T-helper 1 cell treated with Interleukin-12 subunit alpha and Interleukin-12 subunit beta and Interleukin-4 antibody, amounts not matched to agents 30 μg/mL and 1 μg/mL, for 36 hours (primary cell): ENCODE results near the gene CLIC5.

Source experiments
- H3K27ac Mint-ChIP-seq: one replicate; pipeline ENCODE4 v1.8.0; 2021; ENCODE audit warnings: mild to moderate bottlenecking, mixed read lengths
- H3K27me3 Mint-ChIP-seq: one replicate; pipeline ENCODE4 v1.8.0; 2021; ENCODE audit warnings: low read depth, mixed read lengths
- H3K36me3 Mint-ChIP-seq: one replicate; pipeline ENCODE4 v1.8.0; 2021; ENCODE audit warnings: low read depth, mixed read lengths
- H3K4me1 Mint-ChIP-seq: one replicate; pipeline ENCODE4 v1.8.0; 2021; ENCODE audit warnings: low read depth, mixed read lengths
- H3K4me3 Mint-ChIP-seq: one replicate; pipeline ENCODE4 v1.8.0; 2021; ENCODE audit warnings: mild to moderate bottlenecking, moderate library complexity, mixed read lengths
- H3K9me3 Mint-ChIP-seq: one replicate; pipeline ENCODE4 v1.8.0; 2021; ENCODE audit warnings: mixed read lengths

Gene CLIC5

DNA sequence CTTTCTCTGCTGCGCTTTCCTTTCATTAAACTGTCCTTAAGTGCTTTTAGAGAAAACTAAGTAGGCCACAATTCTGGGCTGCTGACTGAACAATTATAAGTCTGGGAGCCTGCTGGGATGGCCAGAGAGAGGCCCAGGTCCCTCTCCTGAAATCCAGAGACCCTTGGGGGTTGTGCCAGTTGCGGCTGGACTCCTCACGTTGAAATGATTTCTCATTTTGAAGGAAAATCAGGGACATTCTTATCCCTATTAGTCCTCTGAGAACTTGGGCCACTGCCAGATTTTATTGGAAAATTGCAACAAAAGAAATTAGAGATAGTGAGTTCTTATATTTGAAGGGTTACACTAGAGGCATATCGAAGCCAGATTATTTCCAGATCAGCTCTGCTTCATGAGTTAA, 145.1 kb downstream of the CLIC5 start:
- Mint-ChIP-seq H3K9me3 (peaks cover 4% of the 10 kb centered on the region), H3K27me3 (peaks cover 7% of the 10 kb centered on the region), H3K27ac (no peak overlapping the region), H3K4me3 (no peak overlapping the region), H3K4me1 (peaks cover 1% of the 10 kb centered on the region), H3K36me3 (no peaks in the 10 kb centered on the region)

- no peak overlapping the region for H3K4me3 Mint-ChIP-seq
- H3K4me1 Mint-ChIP-seq: peaks cover 1% of the 10 kb centered on the region
- H3K36me3 Mint-ChIP-seq: no peaks in the 10 kb centered on the region
- peaks cover 7% of the 10 kb centered on the region for H3K27me3 Mint-ChIP-seq
- no peak overlapping the region for H3K27ac Mint-ChIP-seq
- peaks cover 4% of the 10 kb centered on the region for H3K9me3 Mint-ChIP-seq
These were observed 151.0 kb downstream of the CLIC5 start for GRCh38 chr6:45864651-45865050.

DNA sequence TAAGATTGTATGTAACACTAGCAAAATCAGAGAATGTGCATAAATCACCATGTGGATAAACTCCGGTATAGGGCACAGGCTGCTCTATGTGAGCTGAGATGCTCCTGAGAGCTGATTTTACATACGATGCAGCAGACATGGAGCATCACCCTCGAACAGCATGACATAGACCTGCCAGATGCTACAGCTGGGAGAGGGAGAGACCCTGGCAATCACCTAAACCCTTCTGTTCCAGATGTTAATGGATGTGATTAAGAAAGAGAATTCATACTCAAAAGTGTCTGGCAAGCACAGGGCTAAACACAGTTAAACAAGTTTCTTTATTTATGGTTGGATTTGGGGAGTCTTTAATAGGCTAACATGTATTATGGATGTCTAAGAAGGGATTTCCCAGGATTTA, 157.0 kb downstream of the CLIC5 start:
- peaks cover 6% of the 10 kb centered on the region for H3K27me3 Mint-ChIP-seq
- no peak overlapping the region for H3K4me3 Mint-ChIP-seq
- no peaks in the 10 kb centered on the region for H3K4me1 Mint-ChIP-seq
- H3K36me3 Mint-ChIP-seq: no peaks in the 10 kb centered on the region
- H3K27ac Mint-ChIP-seq: no peak overlapping the region
- no peaks in the 10 kb centered on the region for H3K9me3 Mint-ChIP-seq

- Mint-ChIP-seq H3K9me3 (no peaks in the 10 kb centered on the region), H3K4me1 (no peaks in the 10 kb centered on the region), H3K27me3 (peaks cover 11% of the 10 kb centered on the region), H3K27ac (no peak overlapping the region), H3K4me3 (no peak overlapping the region), H3K36me3 (no peaks in the 10 kb centered on the region)
These were observed 157.8 kb downstream of the CLIC5 start for GRCh38 chr6:45857827-45858226.

- H3K9me3 Mint-ChIP-seq: no peaks in the 10 kb centered on the region
- H3K36me3 Mint-ChIP-seq: no peaks in the 10 kb centered on the region
- no peaks in the 10 kb centered on the region for H3K4me1 Mint-ChIP-seq
- peaks cover 15% of the 10 kb centered on the region for H3K27me3 Mint-ChIP-seq
- no peak overlapping the region for H3K4me3 Mint-ChIP-seq
- no peak overlapping the region for H3K27ac Mint-ChIP-seq
These were observed 159.8 kb downstream of the CLIC5 start for GRCh38 chr6:45855642-45856394.

DNA sequence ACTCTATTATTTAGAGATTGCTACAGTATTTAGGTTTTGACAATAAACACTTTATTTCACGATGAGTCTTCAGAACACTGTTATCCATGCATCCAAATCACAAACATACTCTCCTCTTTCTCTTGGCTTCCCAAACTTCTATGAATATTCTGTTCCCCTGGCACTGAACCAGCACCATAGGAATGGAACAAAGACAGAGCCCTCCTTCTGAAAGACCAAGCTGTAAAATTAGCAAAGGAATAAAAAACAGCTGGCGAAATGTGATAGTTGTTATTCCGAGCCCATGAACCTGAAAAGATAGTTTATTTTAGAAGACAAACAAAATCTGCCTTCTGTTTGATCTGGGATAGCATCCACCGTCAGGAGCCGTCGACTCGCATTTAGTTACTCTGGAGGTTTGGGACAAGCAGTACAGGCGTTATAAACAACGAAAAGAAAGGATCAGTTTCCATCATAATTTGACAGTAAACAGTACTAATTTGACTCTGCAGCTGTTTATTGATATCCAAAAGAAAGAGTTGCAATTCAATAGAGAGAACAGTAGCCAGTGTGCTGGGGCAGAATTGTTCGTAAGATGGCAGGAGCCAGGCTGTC, 161.4 kb downstream of the CLIC5 start:
- Mint-ChIP-seq H3K36me3 (no peaks in the 10 kb centered on the region), H3K4me1 (no peaks in the 10 kb centered on the region), H3K27ac (no peak overlapping the region), H3K9me3 (no peaks in the 10 kb centered on the region), H3K27me3 (peaks cover 15% of the 10 kb centered on the region), H3K4me3 (no peak overlapping the region)

GRCh38 chr6:45851034-45851400, 164.6 kb downstream of the CLIC5 start:
- Mint-ChIP-seq H3K4me3 (no peak overlapping the region), H3K27me3 (peaks cover 15% of the 10 kb centered on the region), H3K36me3 (no peaks in the 10 kb centered on the region), H3K4me1 (no peaks in the 10 kb centered on the region), H3K27ac (no peak overlapping the region), H3K9me3 (no peaks in the 10 kb centered on the region)

- Mint-ChIP-seq H3K4me1 (no peaks in the 10 kb centered on the region), H3K4me3 (no peak overlapping the region), H3K9me3 (no peaks in the 10 kb centered on the region), H3K27me3 (peaks cover 15% of the 10 kb centered on the region), H3K27ac (no peak overlapping the region), H3K36me3 (no peaks in the 10 kb centered on the region)
These were observed 165.2 kb downstream of the CLIC5 start for GRCh38 chr6:45850378-45851033.

- H3K36me3 Mint-ChIP-seq: no peaks in the 10 kb centered on the region
- no peaks in the 10 kb centered on the region for H3K4me1 Mint-ChIP-seq
- no peaks in the 10 kb centered on the region for H3K9me3 Mint-ChIP-seq
- no peaks in the 10 kb centered on the region for H3K27me3 Mint-ChIP-seq
- no peak overlapping the region for H3K4me3 Mint-ChIP-seq
- H3K27ac Mint-ChIP-seq: no peak overlapping the region
These were observed 170.1 kb downstream of the CLIC5 start for GRCh38 chr6:45845567-45845966.

DNA sequence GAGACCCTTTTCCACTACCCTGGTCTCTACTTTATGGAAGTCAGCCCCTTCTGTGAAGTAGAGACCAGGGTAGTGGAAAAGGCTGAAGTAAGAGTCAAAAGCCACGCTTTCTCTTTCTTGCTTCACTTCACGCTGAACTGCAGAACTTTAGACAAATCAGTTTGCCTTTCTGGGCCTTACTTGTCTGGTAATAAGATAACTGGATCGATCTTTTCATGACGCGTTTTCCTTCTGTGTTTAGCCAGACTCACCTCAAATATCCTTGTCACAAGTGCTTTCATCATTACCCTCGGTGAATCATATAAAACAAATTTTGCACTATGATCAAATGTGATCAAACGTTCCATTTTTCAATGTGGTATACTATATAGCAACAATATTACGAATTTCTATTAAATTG, 170.7 kb downstream of the CLIC5 start:
- Mint-ChIP-seq H3K4me1 (no peaks in the 10 kb centered on the region), H3K27me3 (no peaks in the 10 kb centered on the region), H3K9me3 (no peaks in the 10 kb centered on the region), H3K36me3 (no peaks in the 10 kb centered on the region), H3K4me3 (no peak overlapping the region), H3K27ac (no peak overlapping the region)

GRCh38 chr6:45843848-45844521, 171.7 kb downstream of the CLIC5 start:
- no peaks in the 10 kb centered on the region for H3K9me3 Mint-ChIP-seq
- H3K27me3 Mint-ChIP-seq: no peaks in the 10 kb centered on the region
- H3K36me3 Mint-ChIP-seq: no peaks in the 10 kb centered on the region
- no peaks in the 10 kb centered on the region for H3K4me1 Mint-ChIP-seq
- no peak overlapping the region for H3K4me3 Mint-ChIP-seq
- no peak overlapping the region for H3K27ac Mint-ChIP-seq

DNA sequence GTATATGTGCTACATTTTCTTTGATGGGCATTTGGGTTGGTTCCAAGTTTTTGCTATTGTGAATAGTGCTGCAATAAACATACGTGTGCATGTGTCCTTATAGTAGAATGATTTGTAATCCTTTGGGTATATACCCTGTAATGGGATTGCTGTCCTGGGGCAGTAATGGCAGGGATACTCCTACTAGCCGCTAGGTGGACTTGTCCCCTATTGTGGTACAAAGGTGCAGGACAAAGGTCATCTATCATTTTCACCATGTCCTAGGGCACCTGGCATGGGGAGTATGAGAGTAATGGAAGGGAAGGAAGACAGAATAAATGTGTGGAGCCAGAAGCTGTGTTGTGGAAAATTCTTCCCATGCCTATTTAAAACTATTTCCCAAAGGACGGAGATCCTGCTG, 174.6 kb downstream of the CLIC5 start:
- H3K27me3 Mint-ChIP-seq: no peaks in the 10 kb centered on the region
- no peaks in the 10 kb centered on the region for H3K9me3 Mint-ChIP-seq
- no peak overlapping the region for H3K4me3 Mint-ChIP-seq

GRCh38 chr6:45838996-45839395, 176.7 kb downstream of the CLIC5 start:
- no peaks in the 10 kb centered on the region for H3K36me3 Mint-ChIP-seq
- no peaks in the 10 kb centered on the region for H3K9me3 Mint-ChIP-seq
- H3K27ac Mint-ChIP-seq: no peak overlapping the region
- no peaks in the 10 kb centered on the region for H3K27me3 Mint-ChIP-seq
- peaks cover 41% of the 10 kb centered on the region for H3K4me1 Mint-ChIP-seq
- H3K4me3 Mint-ChIP-seq: no peak overlapping the region

More for the DNA sequence above, 174.6 kb downstream of the CLIC5 start:
- Mint-ChIP-seq H3K36me3 (no peaks in the 10 kb centered on the region), H3K27ac (no peak overlapping the region), H3K4me1 (peaks cover 26% of the 10 kb centered on the region)

DNA sequence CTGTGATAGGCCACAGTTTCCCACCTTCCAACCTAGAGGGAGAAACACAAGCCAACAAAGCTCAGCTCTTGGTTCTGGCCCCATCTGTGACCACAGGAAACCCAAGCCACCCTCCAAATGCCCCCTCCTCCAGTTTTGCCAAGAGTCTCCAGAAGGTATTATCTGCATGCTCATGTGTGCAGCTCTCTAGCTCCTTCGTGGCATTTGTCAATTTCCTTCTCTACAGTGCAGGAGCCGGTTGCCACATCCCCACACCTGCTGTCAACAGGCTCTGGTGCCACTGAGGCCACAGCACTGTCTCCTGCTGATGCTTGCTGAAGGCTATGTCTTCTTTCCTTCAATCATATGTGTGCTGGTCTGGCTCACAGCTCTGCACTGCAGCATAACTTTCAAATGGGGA, 177.2 kb downstream of the CLIC5 start:
- Mint-ChIP-seq H3K27ac (no peak overlapping the region), H3K4me3 (no peak overlapping the region), H3K9me3 (no peaks in the 10 kb centered on the region), H3K36me3 (no peaks in the 10 kb centered on the region), H3K4me1 (peaks cover 43% of the 10 kb centered on the region), H3K27me3 (no peaks in the 10 kb centered on the region)
